ENCODE measurements around the gene LUZP2. TPM values are rescaled to one million over a fixed set of nuclear protein-coding genes. Genes with fewer than 3 reads are reported as not detected.
"Not testable (repeated sequence)": the region's sequence is repeated elsewhere in the genome, so short reads cannot be mapped to it uniquely, and the experiment has no call there.

Gene LUZP2
- total RNA-seq, 1 donor from 2014 or later = 0.49 TPM

DNA sequence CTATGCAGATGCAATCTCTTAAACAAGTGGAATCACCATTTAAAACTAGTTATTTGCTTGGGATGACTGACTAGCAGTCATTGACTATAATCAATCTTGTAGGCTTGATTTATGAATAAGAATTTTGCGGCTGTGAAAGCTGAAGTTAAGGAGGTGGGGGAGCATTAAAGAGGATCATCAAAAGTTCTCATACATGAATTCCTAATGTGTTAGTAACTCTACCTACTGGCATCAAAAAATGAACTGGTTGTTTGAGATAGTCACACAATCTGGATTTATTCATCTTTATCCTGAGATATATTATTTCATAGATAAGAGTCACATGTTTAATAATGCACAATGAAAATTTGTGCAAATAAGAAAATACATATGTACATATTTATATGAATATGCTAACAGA, 393.6 kb downstream of the LUZP2 start:
- intact Hi-C loops (cut with DNase I) = no loop called here
- no peak overlapping the region for H3K27ac ChIP-seq
- H3K4me3 ChIP-seq = no peak overlapping the region
- TF ChIP-seq, protein P1, sequence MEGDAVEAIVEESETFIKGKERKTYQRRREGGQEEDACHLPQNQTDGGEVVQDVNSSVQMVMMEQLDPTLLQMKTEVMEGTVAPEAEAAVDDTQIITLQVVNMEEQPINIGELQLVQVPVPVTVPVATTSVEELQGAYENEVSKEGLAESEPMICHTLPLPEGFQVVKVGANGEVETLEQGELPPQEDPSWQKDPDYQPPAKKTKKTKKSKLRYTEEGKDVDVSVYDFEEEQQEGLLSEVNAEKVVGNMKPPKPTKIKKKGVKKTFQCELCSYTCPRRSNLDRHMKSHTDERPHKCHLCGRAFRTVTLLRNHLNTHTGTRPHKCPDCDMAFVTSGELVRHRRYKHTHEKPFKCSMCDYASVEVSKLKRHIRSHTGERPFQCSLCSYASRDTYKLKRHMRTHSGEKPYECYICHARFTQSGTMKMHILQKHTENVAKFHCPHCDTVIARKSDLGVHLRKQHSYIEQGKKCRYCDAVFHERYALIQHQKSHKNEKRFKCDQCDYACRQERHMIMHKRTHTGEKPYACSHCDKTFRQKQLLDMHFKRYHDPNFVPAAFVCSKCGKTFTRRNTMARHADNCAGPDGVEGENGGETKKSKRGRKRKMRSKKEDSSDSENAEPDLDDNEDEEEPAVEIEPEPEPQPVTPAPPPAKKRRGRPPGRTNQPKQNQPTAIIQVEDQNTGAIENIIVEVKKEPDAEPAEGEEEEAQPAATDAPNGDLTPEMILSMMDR (IDR thresholded peaks at IDR 0.05) = no peak
- TF ChIP-seq POLR2AphosphoS5 (IDR thresholded peaks at IDR 0.05; ENCODE audit: insufficient read depth in 1 of 2, low read depth in 1 of 2) (no peak), POLR2A (IDR thresholded peaks at IDR 0.05) (no peak)
- H3K4me1 ChIP-seq = no peaks in the 10 kb centered on the region
- H3K9me3 ChIP-seq = no peaks in the 10 kb centered on the region
- no peaks in the 10 kb centered on the region for H3K36me3 ChIP-seq
- H3K27me3 ChIP-seq = no peaks in the 10 kb centered on the region
- DNase-seq (ENCODE audit: extremely low spot score in 2 of 2) = no peak

DNA sequence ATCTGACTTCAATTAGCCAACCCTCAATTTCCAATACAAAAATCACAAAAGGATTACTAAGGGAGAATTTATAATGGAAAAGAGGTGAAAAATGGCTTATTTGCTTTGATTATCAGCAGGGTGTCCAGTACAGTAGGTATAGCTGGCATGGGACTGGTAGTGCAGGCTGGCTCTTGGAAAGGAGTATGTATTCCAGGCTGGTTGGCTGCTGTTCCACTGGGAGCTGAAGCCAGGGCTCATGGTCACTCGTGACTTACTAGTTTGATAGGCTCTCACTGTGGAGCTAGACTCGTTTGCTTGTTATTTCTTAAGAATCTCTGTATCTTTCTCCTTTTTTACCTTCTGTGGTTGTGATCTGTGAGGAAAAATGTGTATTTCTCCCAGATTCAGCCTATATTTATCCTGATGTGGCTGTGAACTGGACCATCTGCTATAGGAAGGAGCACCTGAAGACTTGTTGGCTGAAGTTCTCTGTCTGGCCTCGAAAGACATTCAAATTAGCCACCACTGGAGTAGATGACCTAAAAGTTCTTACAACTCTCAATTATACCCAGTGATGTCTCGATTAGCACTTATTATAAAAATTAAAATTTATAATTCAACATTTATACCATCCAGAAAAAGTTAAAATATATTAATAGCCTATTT, 395.1 kb downstream of the LUZP2 start:
- H3K27me3 ChIP-seq; DNase-seq (ENCODE audit: extremely low spot score in 2 of 2); H3K9me3 ChIP-seq; intact Hi-C loops (cut with DNase I); H3K27ac ChIP-seq; H3K4me3 ChIP-seq; H3K36me3 ChIP-seq; H3K4me1 ChIP-seq: not testable (repeated sequence)

GRCh38 chr11:24896118-24896835, 399.4 kb downstream of the LUZP2 start:
- Histone ChIP-seq H3K4me3 (no peak overlapping the region), H3K9me3 (no peaks in the 10 kb centered on the region), H3K4me1 (no peaks in the 10 kb centered on the region), H3K36me3 (no peaks in the 10 kb centered on the region), H3K27ac (no peak overlapping the region), H3K27me3 (no peaks in the 10 kb centered on the region)
- TF ChIP-seq, protein P1 (IDR thresholded peaks at IDR 0.05) = no peak
- TF ChIP-seq POLR2AphosphoS5 (IDR thresholded peaks at IDR 0.05; ENCODE audit: insufficient read depth in 1 of 2, low read depth in 1 of 2) = no peak
- TF ChIP-seq POLR2A (IDR thresholded peaks at IDR 0.05) = no peak
- intact Hi-C loops (cut with DNase I) = no loop called here
- no peak for DNase-seq (ENCODE audit: extremely low spot score in 2 of 2)

DNA sequence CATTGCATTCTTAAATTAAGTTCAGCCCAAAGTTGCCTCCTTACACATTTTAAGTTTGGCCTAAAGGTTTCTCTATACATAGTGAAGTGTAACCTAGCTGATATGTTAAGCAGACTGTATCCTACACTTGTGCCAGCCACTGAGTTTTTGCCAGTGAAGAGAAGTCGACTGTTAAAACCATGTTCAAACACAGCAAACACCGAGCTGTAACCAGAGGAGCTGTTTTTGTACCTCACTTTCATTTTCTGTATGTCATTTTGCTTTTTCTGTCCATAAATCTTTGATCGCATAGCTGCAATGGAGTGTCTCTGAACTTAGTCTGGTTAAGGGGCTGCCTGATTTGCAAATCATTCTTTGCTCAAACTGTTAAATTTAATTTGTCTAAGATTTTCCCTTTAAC, 403.7 kb downstream of the LUZP2 start:
- TF ChIP-seq, protein P1 (IDR thresholded peaks at IDR 0.05) = no peak
- TF ChIP-seq POLR2AphosphoS5 (IDR thresholded peaks at IDR 0.05; ENCODE audit: insufficient read depth in 1 of 2, low read depth in 1 of 2) = no peak
- no peak for TF ChIP-seq POLR2A (IDR thresholded peaks at IDR 0.05)
- Histone ChIP-seq H3K36me3 (no peaks in the 10 kb centered on the region), H3K4me1 (no peaks in the 10 kb centered on the region), H3K9me3 (no peaks in the 10 kb centered on the region), H3K27ac (no peak overlapping the region), H3K27me3 (no peaks in the 10 kb centered on the region), H3K4me3 (no peak overlapping the region)
- intact Hi-C loops (cut with DNase I) = no loop called here
- no peak for DNase-seq (ENCODE audit: extremely low spot score in 2 of 2)

DNA sequence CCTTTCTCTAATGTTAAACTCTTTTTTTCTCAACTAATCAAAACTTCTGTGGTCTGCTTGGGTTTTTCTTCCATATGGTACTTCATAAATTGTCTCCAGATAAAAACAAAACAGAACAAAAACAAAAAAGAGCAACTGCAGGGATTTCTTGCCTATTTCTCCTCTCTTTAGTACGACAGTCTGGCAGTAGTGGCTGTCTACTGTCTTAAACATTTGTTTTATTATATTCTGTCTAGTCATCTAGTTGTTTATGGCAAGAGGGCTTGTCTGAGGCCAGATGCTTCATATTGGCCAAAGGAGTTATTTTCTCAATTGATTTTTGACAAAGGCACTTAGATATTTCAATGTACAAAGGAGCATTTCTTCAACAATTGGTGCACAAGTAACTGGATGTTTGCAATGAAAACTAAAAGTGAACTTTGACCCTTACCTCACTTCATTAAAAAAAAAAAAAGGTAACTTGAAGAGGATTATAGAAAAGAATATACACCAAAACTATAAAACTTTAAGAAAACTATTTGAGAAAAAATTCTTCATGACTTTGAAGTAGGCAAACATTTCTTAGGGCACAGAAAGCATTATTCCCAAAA, 404.2 kb downstream of the LUZP2 start:
- no peak overlapping the region for H3K27ac ChIP-seq
- no peaks in the 10 kb centered on the region for H3K9me3 ChIP-seq
- H3K36me3 ChIP-seq = no peaks in the 10 kb centered on the region
- no peaks in the 10 kb centered on the region for H3K27me3 ChIP-seq
- H3K4me3 ChIP-seq = no peak overlapping the region
- intact Hi-C loops (cut with DNase I) = no loop called here
- H3K4me1 ChIP-seq = no peaks in the 10 kb centered on the region
- DNase-seq (ENCODE audit: extremely low spot score in 2 of 2) = no peak
- TF ChIP-seq POLR2A (IDR thresholded peaks at IDR 0.05) (no peak), POLR2AphosphoS5 (IDR thresholded peaks at IDR 0.05; ENCODE audit: insufficient read depth in 1 of 2, low read depth in 1 of 2) (no peak)
- TF ChIP-seq, protein P1 (IDR thresholded peaks at IDR 0.05) = no peak
